SU-DHL-6 (cell line): ENCODE results near the gene ERCC5.

Experiments used
- H2AFZ ChIP-seq: fragments of 200-600 bp; sonication (generic); 2 replicates; pipeline ENCODE4 v1.6.1; 2014; ENCODE audit warnings: low read depth, mild to moderate bottlenecking, moderate library complexity, mixed read lengths, antibody characterized with exemption, low read length; ENCODE audit not compliant: severe bottlenecking
- H3F3A ChIP-seq: fragments of 200-600 bp; shearing (Covaris generic); 2 replicates; pipeline ENCODE4 v1.6.0; 2016; ENCODE audit warnings: antibody characterized with exemption, mild to moderate bottlenecking; ENCODE audit not compliant: insufficient read depth
- H3K27ac ChIP-seq: fragments of 200-600 bp; sonication (generic); 2 replicates; pipeline ENCODE4 v1.5.1; 2016; ENCODE audit warnings: low read depth, mild to moderate bottlenecking, low read length, moderate library complexity, mixed read lengths
- H3K27me3 ChIP-seq: fragments of 200-600 bp; sonication (generic), shearing (Covaris generic); 2 replicates; pipeline ENCODE4 v1.6.0; 2014; ENCODE audit warnings: mild to moderate bottlenecking, low read length
- H3K36me3 ChIP-seq: fragments of 200-600 bp; sonication (generic); 2 replicates; pipeline ENCODE4 v1.6.1; 2014; ENCODE audit warnings: mild to moderate bottlenecking, low read length, mixed read lengths
- H3K4me2 ChIP-seq: fragments of 300-600, 200-600 bp; shearing (Covaris generic), sonication (generic); 2 replicates; pipeline ENCODE4 v1.6.0; 2014; ENCODE audit warnings: low read length, low read depth, mild to moderate bottlenecking; ENCODE audit not compliant: poor library complexity, severe bottlenecking
- H3K4me3 ChIP-seq: fragments of 200-600 bp; sonication (generic); 2 replicates; pipeline ENCODE4 v1.5.1; 2014; ENCODE audit warnings: antibody characterized with exemption, low read length, mild to moderate bottlenecking, mixed read lengths; ENCODE audit not compliant: insufficient read depth, poor library complexity, severe bottlenecking
- H3K79me2 ChIP-seq: fragments of 200-600 bp; sonication (generic); 2 replicates; pipeline ENCODE4 v1.6.1; 2014; ENCODE audit warnings: mild to moderate bottlenecking, low read length, moderate library complexity; ENCODE audit not compliant: insufficient read depth
- H3K9ac ChIP-seq: fragments of 200-600 bp; sonication (generic); 2 replicates; pipeline ENCODE4 v1.7.0; 2014; ENCODE audit warnings: mild to moderate bottlenecking, low read length
- H3K9me2 ChIP-seq: fragments of 200-600 bp; sonication (generic); replicated peaks from 2 replicates; pipeline ENCODE4 v1.6.1; 2014; ENCODE audit warnings: low read length; ENCODE audit not compliant: insufficient read depth
- H3K9me3 ChIP-seq: fragments of 200-600 bp; sonication (generic); 2 replicates; pipeline ENCODE4 v1.6.1; 2014; ENCODE audit warnings: low read length, mixed read lengths; ENCODE audit not compliant: insufficient read depth
- H4K20me1 ChIP-seq: fragments of 200-600 bp; sonication (generic); 2 replicates; pipeline ENCODE4 v1.6.1; 2014; ENCODE audit warnings: low read depth, mild to moderate bottlenecking, antibody characterized with exemption, low read length, moderate library complexity, mixed read lengths
- EZH2phosphoT487 ChIP-seq: fragments of 200-600 bp; sonication (generic), shearing (Covaris generic); conservative IDR thresholded peaks from 2 replicates; pipeline ENCODE4 v1.6.1; 2018; ENCODE audit warnings: mild to moderate bottlenecking, antibody characterized with exemption, low read length, moderate library complexity, mixed read lengths
- TF ChIP-seq, protein P1 (sequence below): fragments of 200-600 bp; sonication (generic); IDR thresholded peaks from one replicate; pipeline ENCODE4 v1.5.1; 2017; ENCODE audit warnings: antibody characterized with exemption, mild to moderate bottlenecking, low read length, moderate library complexity; ENCODE audit not compliant: insufficient read depth, poor library complexity, severe bottlenecking

Gene ERCC5

GRCh38 chr13:102812611-102813287, 33.1 kb upstream of the ERCC5 start:
- Histone ChIP-seq H3K9me2 (no peaks in the 10 kb centered on the region), H3K27me3 (no peaks in the 10 kb centered on the region), H3K9me3 (no peaks in the 10 kb centered on the region), H3F3A (no peaks in the 10 kb centered on the region), H3K9ac (no peak overlapping the region), H3K4me2 (no peak overlapping the region), H3K36me3 (no peaks in the 10 kb centered on the region), H3K79me2 (no peaks in the 10 kb centered on the region), H2AFZ (no peak overlapping the region), H4K20me1 (no peaks in the 10 kb centered on the region), H3K4me3 (no peak overlapping the region), H3K27ac (no peak overlapping the region)
- TF ChIP-seq, protein P1, sequence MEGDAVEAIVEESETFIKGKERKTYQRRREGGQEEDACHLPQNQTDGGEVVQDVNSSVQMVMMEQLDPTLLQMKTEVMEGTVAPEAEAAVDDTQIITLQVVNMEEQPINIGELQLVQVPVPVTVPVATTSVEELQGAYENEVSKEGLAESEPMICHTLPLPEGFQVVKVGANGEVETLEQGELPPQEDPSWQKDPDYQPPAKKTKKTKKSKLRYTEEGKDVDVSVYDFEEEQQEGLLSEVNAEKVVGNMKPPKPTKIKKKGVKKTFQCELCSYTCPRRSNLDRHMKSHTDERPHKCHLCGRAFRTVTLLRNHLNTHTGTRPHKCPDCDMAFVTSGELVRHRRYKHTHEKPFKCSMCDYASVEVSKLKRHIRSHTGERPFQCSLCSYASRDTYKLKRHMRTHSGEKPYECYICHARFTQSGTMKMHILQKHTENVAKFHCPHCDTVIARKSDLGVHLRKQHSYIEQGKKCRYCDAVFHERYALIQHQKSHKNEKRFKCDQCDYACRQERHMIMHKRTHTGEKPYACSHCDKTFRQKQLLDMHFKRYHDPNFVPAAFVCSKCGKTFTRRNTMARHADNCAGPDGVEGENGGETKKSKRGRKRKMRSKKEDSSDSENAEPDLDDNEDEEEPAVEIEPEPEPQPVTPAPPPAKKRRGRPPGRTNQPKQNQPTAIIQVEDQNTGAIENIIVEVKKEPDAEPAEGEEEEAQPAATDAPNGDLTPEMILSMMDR = no peak
- no peak for TF ChIP-seq EZH2phosphoT487

DNA sequence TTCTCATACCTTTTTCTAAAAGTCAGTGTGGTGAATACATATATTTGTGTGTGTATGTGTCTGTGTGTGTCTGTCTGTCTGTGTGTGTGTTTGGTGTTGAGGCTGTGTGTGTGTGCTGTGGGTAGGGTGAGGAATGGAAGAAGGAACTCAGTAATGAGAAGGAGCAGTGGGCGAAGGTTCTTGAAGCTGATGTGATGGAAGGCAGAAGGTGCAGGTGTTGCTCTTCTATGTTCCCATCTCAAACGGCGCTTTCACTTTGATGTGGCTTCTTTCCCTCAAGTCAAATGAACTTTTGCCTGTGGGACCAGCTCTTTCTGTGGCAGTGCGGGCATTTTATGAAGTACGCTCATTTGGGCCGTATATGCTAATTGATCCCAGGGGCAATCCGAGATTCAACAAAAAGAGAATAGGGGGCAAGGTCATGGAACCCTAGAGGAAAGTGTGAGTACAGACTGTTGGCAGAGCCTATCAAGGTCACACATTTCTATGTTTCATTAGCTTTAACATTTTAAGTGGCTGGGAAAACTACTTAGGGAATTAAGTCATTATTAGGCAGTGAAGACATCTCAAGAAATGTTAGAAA, 31.7 kb upstream of the ERCC5 start:
- Histone ChIP-seq H3K4me3 (no peak overlapping the region), H3K27ac (no peak overlapping the region), H3K4me2 (no peak overlapping the region), H3K9me2 (no peaks in the 10 kb centered on the region), H3K9me3 (no peaks in the 10 kb centered on the region), H3K27me3 (no peaks in the 10 kb centered on the region), H3K79me2 (no peaks in the 10 kb centered on the region), H3K36me3 (no peaks in the 10 kb centered on the region), H2AFZ (no peak overlapping the region), H3F3A (no peaks in the 10 kb centered on the region), H3K9ac (no peak overlapping the region), H4K20me1 (no peaks in the 10 kb centered on the region)
- TF ChIP-seq EZH2phosphoT487 = no peak
- TF ChIP-seq, protein P1 = no peak

GRCh38 chr13:102814793-102815192, 31.0 kb upstream of the ERCC5 start:
- no peaks in the 10 kb centered on the region for H3K36me3 ChIP-seq
- H3K27ac ChIP-seq = no peak overlapping the region
- no peak overlapping the region for H3K9ac ChIP-seq
- H3K9me2 ChIP-seq = no peaks in the 10 kb centered on the region
- H3K9me3 ChIP-seq = no peaks in the 10 kb centered on the region
- H3K27me3 ChIP-seq = no peaks in the 10 kb centered on the region
- no peaks in the 10 kb centered on the region for H3F3A ChIP-seq
- no peaks in the 10 kb centered on the region for H4K20me1 ChIP-seq
- TF ChIP-seq, protein P1 = no peak
- TF ChIP-seq EZH2phosphoT487 = no peak
- H3K4me2 ChIP-seq = no peak overlapping the region
- H2AFZ ChIP-seq = no peak overlapping the region
- no peaks in the 10 kb centered on the region for H3K79me2 ChIP-seq
- H3K4me3 ChIP-seq = no peak overlapping the region
